Hindlimb muscle (tissue), 1 donor: ENCODE results near the gene SCGB2B2. TPM values are rescaled to one million over a fixed set of nuclear protein-coding genes. Genes with fewer than 3 reads are reported as not detected.
"Not testable (repeated sequence)": the region's sequence is repeated elsewhere in the genome, so short reads cannot be mapped to it uniquely, and the experiment has no call there.

Source experiments
- DNase-seq: peaks from one replicate; pipeline ENCODE4 v3.0.0-alpha.2; 2013
- polyA plus RNA-seq: library from polyadenylated mRNA; unstranded; fragments of 120-200 nt; gene quantifications from one replicate; pipeline ENCODE4 v1.2.1, GENCODE V29; 2013; ENCODE audit not compliant: insufficient read length

Gene SCGB2B2
- polyA plus RNA-seq, 1 donor: 0.90 TPM

- not testable (repeated sequence) for DNase-seq
Measured at GRCh38 chr19:34668690-34669089, 8.3 kb downstream of the SCGB2B2 start.

GRCh38 chr19:34668077-34668689 is 8.8 kb downstream of the SCGB2B2 start:
- not testable (repeated sequence) for DNase-seq

GRCh38 chr19:34667349-34668076 is 9.4 kb downstream of the SCGB2B2 start:
- no peak for DNase-seq

GRCh38 chr19:34666958-34667265 is 10.0 kb downstream of the SCGB2B2 start:
- no peak for DNase-seq

- DNase-seq: no peak
Measured at GRCh38 chr19:34666200-34666957, 10.6 kb downstream of the SCGB2B2 start.

- not testable (repeated sequence) for DNase-seq
Measured at GRCh38 chr19:34665275-34665674, 11.7 kb downstream of the SCGB2B2 start.

GRCh38 chr19:34664870-34665269 is 12.1 kb downstream of the SCGB2B2 start:
- no peak for DNase-seq

GRCh38 chr19:34664168-34664567 is 12.8 kb downstream of the SCGB2B2 start:
- no peak for DNase-seq

- no peak for DNase-seq
Measured at GRCh38 chr19:34662919-34663318, 14.0 kb downstream of the SCGB2B2 start.

- no peak for DNase-seq
Measured at GRCh38 chr19:34661357-34661756, 15.6 kb downstream of the SCGB2B2 start.

GRCh38 chr19:34655651-34656050 is 21.3 kb downstream of the SCGB2B2 start:
- DNase-seq: no peak

GRCh38 chr19:34654796-34655195 is 22.2 kb downstream of the SCGB2B2 start:
- DNase-seq: no peak

- no peak for DNase-seq
Measured at GRCh38 chr19:34651747-34652146, 25.2 kb downstream of the SCGB2B2 start.

GRCh38 chr19:34649886-34650543 is 26.9 kb downstream of the SCGB2B2 start:
- no peak for DNase-seq

- peak; percentile 26 for DNase-seq
Measured at GRCh38 chr19:34645551-34645950, 31.4 kb downstream of the SCGB2B2 start.

- no peak for DNase-seq
Measured at GRCh38 chr19:34644991-34645461, 31.9 kb downstream of the SCGB2B2 start.

GRCh38 chr19:34642241-34642640 is 34.7 kb downstream of the SCGB2B2 start:
- DNase-seq: no peak

- peak; percentile 50 for DNase-seq
Measured at GRCh38 chr19:34639491-34640085, 37.4 kb downstream of the SCGB2B2 start.

- no peak for DNase-seq
Measured at GRCh38 chr19:34633802-34634201, 43.2 kb downstream of the SCGB2B2 start.
